Muscle layer of colon (tissue), 2 donors: ENCODE measurements around the gene TLN1.

Experiments used
- H3K27ac ChIP-seq: one replicate; pipeline ENCODE4 v1.7.0; 2013; ENCODE audit warnings: low read depth, mild to moderate bottlenecking, low read length, moderate library complexity
- H3K27me3 ChIP-seq, 2 donors: one replicate each; pipeline ENCODE4 v1.7.0; 2013; ENCODE audit warnings: low read length in 2 of 2, mild to moderate bottlenecking in 2 of 2; ENCODE audit not compliant: insufficient read depth in 2 of 2, control insufficient read depth in 1 of 2
- H3K36me3 ChIP-seq: one replicate; pipeline ENCODE4 v1.7.0; 2013; ENCODE audit warnings: mild to moderate bottlenecking, low read length; ENCODE audit not compliant: insufficient read depth
- H3K4me1 ChIP-seq: one replicate; pipeline ENCODE4 v1.7.0; 2013; ENCODE audit warnings: mild to moderate bottlenecking, low read length; ENCODE audit not compliant: insufficient read depth
- H3K4me3 ChIP-seq, 2 donors: one replicate each; pipeline ENCODE4 v1.7.0; 2013; ENCODE audit warnings: low read length in 2 of 2, low read depth in 1 of 2, mild to moderate bottlenecking in 1 of 2, moderate library complexity in 1 of 2
- H3K9ac ChIP-seq: one replicate; pipeline ENCODE4 v1.7.0; 2013; ENCODE audit warnings: low read length
- H3K9me3 ChIP-seq: one replicate; pipeline ENCODE4 v1.7.0; 2013; ENCODE audit warnings: mild to moderate bottlenecking, low read length
- donor health status: abdominal sarcoma.
- donor health status: Adenocarcinoma of cecum.

Gene TLN1

DNA sequence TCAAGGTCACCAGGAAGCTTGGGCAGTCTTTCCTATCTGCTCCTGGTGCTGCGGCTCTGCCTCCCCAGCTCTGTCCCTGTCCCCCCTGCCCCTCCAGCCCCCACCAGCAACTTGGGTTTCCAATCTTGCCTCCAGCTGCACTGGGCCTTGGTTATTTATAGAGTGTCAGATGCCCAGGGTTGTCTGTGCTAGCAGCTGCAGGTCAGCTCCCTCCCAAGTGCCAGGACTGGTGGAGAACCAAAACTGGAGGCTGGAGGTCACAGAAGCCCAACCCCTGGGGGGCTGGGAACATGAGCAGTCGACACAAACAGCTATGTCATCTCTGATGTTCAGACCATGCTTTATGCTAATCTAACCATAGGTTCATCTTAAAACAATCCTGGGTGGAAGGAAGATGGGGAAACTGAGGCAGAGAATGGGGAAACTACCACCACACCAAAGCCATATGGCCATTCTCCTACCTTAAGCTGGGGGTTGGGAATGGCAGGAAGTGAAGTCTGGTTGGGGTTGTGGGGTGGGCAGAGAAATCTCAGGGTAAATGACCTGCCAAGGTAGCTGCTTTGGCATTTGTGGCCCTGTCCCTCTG, 43.9 kb downstream of the TLN1 start:
- Histone ChIP-seq H3K36me3 (peaks cover 62% of the 10 kb centered on the region), H3K4me3 (peak overlapping the region; percentile 75 to 99), H3K27ac (peak overlapping the region; percentile 98), H3K9ac (peak overlapping the region; percentile 95), H3K27me3 (no peaks in the 10 kb centered on the region), H3K9me3 (no peaks in the 10 kb centered on the region), H3K4me1 (peaks cover 39% of the 10 kb centered on the region)

- Histone ChIP-seq H3K36me3 (peaks cover 70% of the 10 kb centered on the region), H3K27ac (peak overlapping the region; percentile 98), H3K9ac (peak overlapping the region; percentile 95), H3K4me3 (peak overlapping the region; percentile 75 to 99), H3K4me1 (peaks cover 45% of the 10 kb centered on the region), H3K27me3 (no peaks in the 10 kb centered on the region), H3K9me3 (no peaks in the 10 kb centered on the region)
These were observed 44.7 kb downstream of the TLN1 start for GRCh38 chr9:35687306-35687705.

DNA sequence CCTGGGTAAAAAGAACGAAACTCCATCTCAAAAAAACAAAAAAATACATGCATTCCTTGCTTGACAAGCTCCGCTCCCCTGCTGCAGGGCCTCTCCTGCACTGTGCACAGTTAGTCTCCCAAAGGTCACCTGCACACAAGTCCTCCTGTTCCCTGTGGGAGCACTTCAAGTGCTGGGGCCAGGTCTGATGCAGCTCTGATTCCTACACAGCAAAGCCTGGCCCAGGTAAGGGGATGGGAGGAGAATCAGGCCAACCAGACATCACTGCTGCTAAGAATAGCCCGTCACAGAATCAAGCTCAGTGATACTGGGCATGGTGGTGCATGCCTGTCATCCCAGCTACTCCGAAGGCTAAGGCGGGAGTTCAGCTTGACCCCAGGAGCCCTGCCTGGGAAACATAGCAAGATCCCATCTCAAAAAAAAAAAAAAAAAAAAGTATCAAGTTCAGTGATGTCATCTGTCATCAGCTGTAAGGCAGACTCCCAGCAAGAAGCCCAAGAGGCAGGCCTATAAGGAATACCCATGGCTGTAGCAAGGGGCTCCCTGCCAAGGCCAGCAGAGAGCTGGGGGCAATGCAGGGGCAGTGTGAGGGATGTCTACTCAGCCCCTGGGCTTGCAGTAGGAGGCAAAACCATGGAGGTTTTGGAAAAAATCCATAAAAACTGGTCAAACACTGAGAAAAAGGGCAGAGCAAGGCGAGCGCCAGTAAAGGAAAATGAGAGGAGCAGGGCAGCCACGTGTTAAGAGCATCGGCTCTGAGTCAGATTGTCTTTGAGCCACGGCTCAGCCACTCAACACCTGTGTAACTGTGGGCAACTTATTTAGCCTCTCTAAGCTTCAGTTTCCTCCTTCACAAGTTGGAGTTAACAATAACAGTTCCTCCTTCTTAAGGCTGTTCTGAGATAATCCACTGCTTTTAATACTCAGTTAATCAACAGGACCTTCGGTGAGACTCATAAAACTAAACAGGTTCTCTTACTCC, 45.5 kb downstream of the TLN1 start:
- Histone ChIP-seq H3K36me3 (peaks cover 78% of the 10 kb centered on the region), H3K4me3 (peak overlapping the region; percentile 75 to 99), H3K9me3 (no peaks in the 10 kb centered on the region), H3K9ac (peak overlapping the region; percentile 95), H3K27me3 (no peaks in the 10 kb centered on the region), H3K4me1 (peaks cover 38% of the 10 kb centered on the region), H3K27ac (peak overlapping the region; percentile 98)

DNA sequence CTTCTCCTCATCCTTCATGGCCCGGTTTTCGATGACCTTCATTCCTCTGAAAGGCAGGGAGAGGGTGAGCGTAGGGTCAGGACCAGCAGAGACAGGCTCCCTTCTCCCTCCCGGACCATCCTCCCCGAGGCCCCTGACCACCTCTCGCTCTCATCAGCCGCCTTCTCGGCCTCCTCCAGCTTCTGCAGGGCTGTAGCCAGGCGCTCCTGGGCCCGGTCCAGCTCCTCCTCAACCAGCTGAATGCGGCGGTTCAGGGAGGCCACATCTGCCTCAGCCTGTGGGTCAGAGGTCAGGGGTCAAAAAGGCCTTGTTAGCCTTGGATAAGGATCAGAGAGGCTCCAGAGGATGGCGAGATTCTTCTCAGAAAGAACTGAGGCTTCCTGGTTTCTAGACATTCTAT, 46.5 kb downstream of the TLN1 start:
- Histone ChIP-seq H3K4me1 (peaks cover 42% of the 10 kb centered on the region), H3K9me3 (no peaks in the 10 kb centered on the region), H3K4me3 (peak overlapping the region; percentile 48 to 75), H3K27ac (peak overlapping the region; percentile 98), H3K9ac (peak overlapping the region; percentile 77), H3K27me3 (no peaks in the 10 kb centered on the region), H3K36me3 (peaks cover 78% of the 10 kb centered on the region)

GRCh38 chr9:35684921-35685320, 47.1 kb downstream of the TLN1 start:
- H3K9ac ChIP-seq = peak overlapping the region; percentile 77
- peak overlapping the region; percentile 98 for H3K27ac ChIP-seq
- peak overlapping the region; percentile 48 to 75 for H3K4me3 ChIP-seq
- H3K9me3 ChIP-seq = no peaks in the 10 kb centered on the region
- H3K36me3 ChIP-seq = peaks cover 78% of the 10 kb centered on the region
- no peaks in the 10 kb centered on the region for H3K27me3 ChIP-seq
- H3K4me1 ChIP-seq = peaks cover 47% of the 10 kb centered on the region

DNA sequence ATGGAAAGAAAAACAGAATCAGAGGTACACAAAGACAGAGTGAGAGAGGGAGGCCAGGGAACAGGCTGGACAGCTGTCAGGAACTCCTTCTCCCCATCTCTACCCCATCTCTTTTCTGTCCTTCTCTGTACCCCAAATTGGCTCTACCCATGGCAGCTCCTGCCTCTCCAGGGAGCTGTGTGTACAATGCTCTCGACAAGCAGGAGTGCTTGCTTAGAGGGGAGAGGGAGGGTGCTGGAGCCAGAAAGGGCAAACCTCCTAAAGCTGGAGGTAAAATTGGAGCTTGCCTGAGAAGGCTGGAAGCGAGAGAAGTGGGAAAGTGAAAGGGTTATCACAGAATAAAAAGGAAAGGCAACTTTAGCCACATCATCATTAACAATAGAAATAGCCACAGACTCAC, 48.7 kb downstream of the TLN1 start:
- peak overlapping the region in 1 of 2 donors; percentile 19 for H3K4me3 ChIP-seq
- peak overlapping the region; percentile 98 for H3K27ac ChIP-seq
- H3K9me3 ChIP-seq = no peaks in the 10 kb centered on the region
- H3K4me1 ChIP-seq = peaks cover 47% of the 10 kb centered on the region
- H3K9ac ChIP-seq = peak overlapping the region; percentile 77
- H3K36me3 ChIP-seq = peaks cover 68% of the 10 kb centered on the region
- H3K27me3 ChIP-seq = no peaks in the 10 kb centered on the region

DNA sequence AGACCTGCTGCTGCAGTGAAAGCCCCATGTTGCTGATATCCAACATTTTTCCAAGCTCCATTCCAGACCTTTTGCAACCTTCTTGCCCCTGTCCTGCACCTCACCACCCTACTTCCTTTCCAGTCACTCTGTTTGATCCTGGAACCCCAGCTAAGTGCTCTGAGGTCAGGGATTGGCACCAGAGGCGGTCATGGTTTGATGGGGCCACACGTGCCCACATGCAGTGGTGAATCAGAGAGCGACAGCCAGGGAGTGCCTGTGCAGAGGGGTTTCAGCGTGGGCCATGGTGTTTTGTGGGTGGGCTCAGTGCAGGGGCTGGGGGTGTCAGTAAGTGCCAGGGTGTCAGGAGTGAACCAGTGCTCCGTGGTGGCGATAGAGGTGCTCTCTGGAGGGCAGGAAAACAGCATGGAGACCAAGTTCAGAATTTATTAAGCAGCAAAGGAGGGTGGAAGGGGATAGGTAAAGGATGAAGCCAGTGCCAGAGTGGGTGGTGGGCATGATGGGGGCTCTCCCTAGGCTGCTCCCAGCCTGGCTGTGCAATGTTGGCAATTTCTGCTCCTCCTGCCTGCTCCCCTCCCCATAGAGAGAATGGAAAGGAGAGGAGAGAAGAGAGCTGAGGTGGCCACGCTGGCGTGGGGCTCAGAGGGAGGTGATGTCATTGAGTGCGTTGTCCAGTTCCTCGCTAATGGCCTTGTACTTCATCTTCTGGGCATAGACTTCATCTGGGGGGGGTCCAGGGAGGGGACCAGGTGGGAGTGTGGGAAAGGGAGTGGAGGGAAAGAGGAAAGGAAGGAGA, 49.3 kb downstream of the TLN1 start:
- peaks cover 62% of the 10 kb centered on the region for H3K36me3 ChIP-seq
- no peaks in the 10 kb centered on the region for H3K27me3 ChIP-seq
- H3K4me3 ChIP-seq = peak overlapping the region in 1 of 2 donors; percentile 19
- H3K4me1 ChIP-seq = peaks cover 47% of the 10 kb centered on the region
- H3K27ac ChIP-seq = peak overlapping the region; percentile 67
- no peak overlapping the region for H3K9ac ChIP-seq
- H3K9me3 ChIP-seq = no peaks in the 10 kb centered on the region

DNA sequence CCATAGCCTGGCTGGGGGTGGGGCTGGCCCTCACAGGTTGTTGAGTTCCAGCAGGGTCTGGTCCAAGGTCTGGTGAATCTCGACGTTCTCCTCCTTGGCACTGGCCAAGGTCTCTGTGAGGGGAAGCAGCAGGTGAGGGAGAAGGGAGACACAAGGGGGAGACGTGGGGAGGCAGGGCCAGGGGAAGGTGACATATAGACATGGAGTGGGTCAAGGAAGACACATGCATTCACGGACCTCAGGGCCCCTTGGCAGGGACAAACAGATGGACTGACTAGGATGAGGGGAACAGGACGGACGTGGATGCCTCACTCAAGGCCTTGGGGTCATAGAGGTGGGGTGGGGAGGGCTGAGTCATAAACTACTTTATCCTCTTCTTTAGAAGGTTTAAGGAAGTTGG, 49.9 kb downstream of the TLN1 start:
- Histone ChIP-seq H3K27me3 (no peaks in the 10 kb centered on the region), H3K9ac (no peak overlapping the region), H3K27ac (peak overlapping the region; percentile 67), H3K36me3 (peaks cover 56% of the 10 kb centered on the region), H3K4me3 (no peak overlapping the region), H3K4me1 (peaks cover 47% of the 10 kb centered on the region), H3K9me3 (no peaks in the 10 kb centered on the region)

GRCh38 chr9:35681341-35682002, 50.5 kb downstream of the TLN1 start:
- H3K27me3 ChIP-seq = no peaks in the 10 kb centered on the region

GRCh38 chr9:35680331-35681105, 51.5 kb downstream of the TLN1 start:
- Histone ChIP-seq H3K36me3 (peaks cover 40% of the 10 kb centered on the region), H3K27me3 (no peaks in the 10 kb centered on the region), H3K9ac (no peak overlapping the region), H3K27ac (peak overlapping the region; percentile 63), H3K4me3 (no peak overlapping the region), H3K4me1 (peaks cover 53% of the 10 kb centered on the region), H3K9me3 (no peaks in the 10 kb centered on the region)

More at GRCh38 chr9:35681341-35682002, 50.5 kb downstream of the TLN1 start:
- Histone ChIP-seq H3K4me3 (no peak overlapping the region), H3K9ac (no peak overlapping the region), H3K4me1 (peaks cover 49% of the 10 kb centered on the region), H3K9me3 (no peaks in the 10 kb centered on the region), H3K27ac (peak overlapping the region; percentile 63), H3K36me3 (peaks cover 50% of the 10 kb centered on the region)
